ENCODE measurements around the gene CLK1.

CLK1 gene

GRCh38 chr2:200863782-200864175 lies 679 bp downstream of the CLK1 start:
- H3K4me3 ChIP-seq (ENCODE audit: low read depth, low read length): peak overlapping the region; percentile 94
- TF ChIP-seq, protein P1, sequence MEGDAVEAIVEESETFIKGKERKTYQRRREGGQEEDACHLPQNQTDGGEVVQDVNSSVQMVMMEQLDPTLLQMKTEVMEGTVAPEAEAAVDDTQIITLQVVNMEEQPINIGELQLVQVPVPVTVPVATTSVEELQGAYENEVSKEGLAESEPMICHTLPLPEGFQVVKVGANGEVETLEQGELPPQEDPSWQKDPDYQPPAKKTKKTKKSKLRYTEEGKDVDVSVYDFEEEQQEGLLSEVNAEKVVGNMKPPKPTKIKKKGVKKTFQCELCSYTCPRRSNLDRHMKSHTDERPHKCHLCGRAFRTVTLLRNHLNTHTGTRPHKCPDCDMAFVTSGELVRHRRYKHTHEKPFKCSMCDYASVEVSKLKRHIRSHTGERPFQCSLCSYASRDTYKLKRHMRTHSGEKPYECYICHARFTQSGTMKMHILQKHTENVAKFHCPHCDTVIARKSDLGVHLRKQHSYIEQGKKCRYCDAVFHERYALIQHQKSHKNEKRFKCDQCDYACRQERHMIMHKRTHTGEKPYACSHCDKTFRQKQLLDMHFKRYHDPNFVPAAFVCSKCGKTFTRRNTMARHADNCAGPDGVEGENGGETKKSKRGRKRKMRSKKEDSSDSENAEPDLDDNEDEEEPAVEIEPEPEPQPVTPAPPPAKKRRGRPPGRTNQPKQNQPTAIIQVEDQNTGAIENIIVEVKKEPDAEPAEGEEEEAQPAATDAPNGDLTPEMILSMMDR (IDR thresholded peaks at IDR 0.05; ENCODE audit: low read depth, low read length): no peak

DNA sequence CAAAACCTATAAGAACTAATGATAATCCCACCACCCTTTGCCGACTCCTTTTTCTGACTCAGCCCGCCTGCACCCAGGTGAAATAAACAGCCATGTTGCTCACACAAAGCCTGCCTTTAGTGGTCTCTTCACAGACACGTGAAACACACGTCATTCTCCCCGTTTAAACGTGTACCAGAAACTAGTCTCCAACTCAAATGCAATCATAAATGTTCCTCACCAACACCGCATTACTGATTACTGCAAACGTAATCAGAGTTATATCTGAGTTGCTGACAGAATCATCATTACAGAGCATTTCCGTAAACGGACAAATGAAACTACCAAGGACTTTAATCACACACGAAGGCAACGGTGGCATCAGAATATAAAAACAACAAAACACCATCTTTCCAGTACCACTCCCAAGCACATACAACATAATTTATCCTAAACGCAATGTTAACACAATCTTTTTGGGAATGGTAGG lies 1.9 kb downstream of the CLK1 start:
- TF ChIP-seq, protein P1 (IDR thresholded peaks at IDR 0.05; ENCODE audit: low read depth, low read length): no peak
- H3K4me3 ChIP-seq (ENCODE audit: low read depth, low read length): peak overlapping the region; percentile 94

DNA sequence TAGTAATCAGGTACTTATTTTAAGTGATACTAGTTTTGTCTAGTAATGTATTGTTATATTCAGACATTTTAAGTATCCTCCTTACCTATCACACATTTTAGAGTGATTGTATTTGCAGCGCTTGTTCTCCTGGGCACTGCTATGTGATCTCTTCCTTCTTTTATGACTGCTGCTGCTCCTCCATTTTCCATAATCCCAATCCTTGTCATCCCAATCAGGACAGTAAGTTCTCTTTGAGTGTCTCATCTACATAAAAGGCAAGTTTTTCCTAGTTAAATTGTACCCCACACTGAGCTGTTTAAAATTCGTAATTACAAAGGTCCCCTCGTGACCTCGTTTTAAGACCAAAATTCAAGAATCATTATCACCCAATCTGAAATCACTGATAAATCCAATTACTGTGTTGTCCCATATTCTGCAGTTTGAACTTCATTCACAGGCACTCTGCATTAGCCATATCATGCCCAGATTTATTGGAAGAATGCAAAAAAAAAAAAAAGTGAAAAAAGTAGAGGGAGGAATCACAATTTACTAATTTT lies 2.8 kb downstream of the CLK1 start:
- peak overlapping the region; percentile 94 for H3K4me3 ChIP-seq (ENCODE audit: low read depth, low read length)
- TF ChIP-seq, protein P1 (IDR thresholded peaks at IDR 0.05; ENCODE audit: low read depth, low read length): no peak

DNA sequence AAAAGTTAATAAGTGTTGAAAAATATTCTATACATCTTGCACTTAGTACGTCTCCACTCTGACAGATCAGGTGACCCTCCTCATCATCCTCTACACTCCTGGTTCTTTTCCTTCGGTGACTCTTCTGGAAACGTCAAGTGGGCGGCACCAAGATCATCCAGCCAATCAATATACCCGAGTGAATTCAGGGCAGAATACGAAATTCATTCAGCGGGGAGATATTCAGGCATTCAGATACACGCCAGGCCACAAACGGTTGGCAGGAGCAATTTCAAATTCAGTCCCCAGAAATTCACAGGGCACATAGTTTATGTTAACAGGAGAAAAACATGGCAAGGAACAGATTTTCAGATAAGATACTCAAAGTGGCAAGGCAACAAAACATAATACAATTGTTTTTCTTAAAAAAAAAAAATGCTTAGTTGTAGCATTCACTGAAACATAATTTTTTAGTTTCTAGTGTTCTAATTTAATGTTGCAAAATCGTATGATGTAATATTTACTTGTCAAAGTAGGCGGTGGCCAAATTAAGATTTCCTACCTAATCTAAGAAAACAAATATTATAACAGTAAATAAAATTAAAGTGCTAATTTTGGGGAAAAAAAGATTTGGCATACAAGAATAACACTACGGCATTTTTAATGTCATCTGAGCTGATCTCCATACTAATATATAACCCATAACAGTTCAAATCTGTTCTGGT lies 4.2 kb downstream of the CLK1 start:
- TF ChIP-seq, protein P1 (IDR thresholded peaks at IDR 0.05; ENCODE audit: low read depth, low read length): no peak
- no peak overlapping the region for H3K4me3 ChIP-seq (ENCODE audit: low read depth, low read length)

DNA sequence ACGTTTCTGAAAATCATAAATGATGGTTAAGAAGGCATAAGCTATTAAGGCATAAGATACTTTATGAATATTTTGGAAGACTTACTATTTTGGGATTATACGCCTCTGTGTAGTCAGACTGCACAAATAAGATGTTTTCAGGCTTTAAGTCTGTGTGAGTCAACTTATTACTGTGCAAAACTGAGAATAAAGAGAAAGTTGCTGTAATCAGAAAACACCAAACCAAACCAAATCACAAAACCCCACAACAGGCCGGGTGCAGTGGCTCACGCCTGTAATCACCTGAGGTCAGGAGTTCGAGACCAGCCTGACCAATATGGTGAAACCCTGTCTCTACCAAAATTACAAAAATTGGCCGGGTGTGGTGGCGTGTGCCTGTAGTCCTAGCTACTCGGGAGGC lies 7.7 kb downstream of the CLK1 start:
- TF ChIP-seq, protein P1 (IDR thresholded peaks at IDR 0.05; ENCODE audit: low read depth, low read length): no peak

DNA sequence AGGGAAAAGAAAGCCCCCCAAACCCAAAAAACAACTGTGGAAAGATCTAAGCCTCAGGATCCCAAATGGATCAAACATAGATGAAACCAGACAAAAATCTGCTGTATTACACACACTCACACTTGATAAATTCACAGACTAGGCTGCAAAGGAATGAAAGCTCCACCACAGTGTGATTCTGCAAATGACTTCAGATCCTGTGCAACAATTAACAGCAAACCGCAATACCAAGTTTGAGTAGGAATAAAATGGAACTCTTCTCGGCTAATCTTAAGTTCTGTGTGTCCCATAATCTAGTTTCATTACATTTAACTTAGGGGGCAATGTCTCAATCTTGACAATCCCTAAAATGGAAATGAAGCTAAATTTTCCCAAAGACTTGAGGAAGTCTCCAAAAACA lies 11.9 kb downstream of the CLK1 start:
- no peak overlapping the region for H3K4me3 ChIP-seq (ENCODE audit: low read depth, low read length)
- TF ChIP-seq, protein P1 (IDR thresholded peaks at IDR 0.05; ENCODE audit: low read depth, low read length): no peak

More for the DNA sequence above, 7.7 kb downstream of the CLK1 start:
- H3K4me3 ChIP-seq (ENCODE audit: low read depth, low read length): no peak overlapping the region

Measured in WI38 (cell line).